KBM-7 (cell line): ENCODE data around the gene ZNF518A.
"Not testable (repeated sequence)": the region's sequence is repeated elsewhere in the genome, so short reads cannot be mapped to it uniquely, and the experiment has no call there.

Experiments used
- DNase-seq: peaks from one replicate; pipeline ENCODE4 v3.0.0-alpha.2; 2015
- in situ Hi-C: fragments of 300-500 bp; cut with MboI; formaldehyde crosslinking; loops from 2 replicates; pipeline ENCODE4 v1.14.3; 2020; ENCODE audit warnings: low sequenced_read_pairs, low pct_unique_long_range_greater_than_20kb, mixed read lengths

The ZNF518A gene

GRCh38 chr10:96130326-96130995 lies 364 bp downstream of the ZNF518A start:
- DNase-seq = no peak
- in situ Hi-C loops = no loop called here

- DNase-seq = no peak
- in situ Hi-C loops = no loop called here
These were observed 1.5 kb downstream of the ZNF518A start for GRCh38 chr10:96131621-96132020.

- in situ Hi-C loops = no loop called here
- DNase-seq = no peak
These were observed 3.0 kb downstream of the ZNF518A start for GRCh38 chr10:96133135-96133534.

GRCh38 chr10:96136810-96137209 lies 6.7 kb downstream of the ZNF518A start:
- DNase-seq = no peak
- in situ Hi-C loops = no loop called here

GRCh38 chr10:96137567-96137966 lies 7.5 kb downstream of the ZNF518A start:
- in situ Hi-C loops = no loop called here
- DNase-seq = no peak

- in situ Hi-C loops = no loop called here
- DNase-seq = no peak
These were observed 8.0 kb downstream of the ZNF518A start for GRCh38 chr10:96138102-96138501.

- in situ Hi-C loops = no loop called here
- DNase-seq = no peak
These were observed 22.3 kb downstream of the ZNF518A start for GRCh38 chr10:96152437-96152836.

- in situ Hi-C loops = no loop called here
- DNase-seq = no peak
These were observed 23.0 kb downstream of the ZNF518A start for GRCh38 chr10:96153070-96153469.

- no peak for DNase-seq
- in situ Hi-C loops = no loop called here
These were observed 35.6 kb downstream of the ZNF518A start for GRCh38 chr10:96165726-96166125.

- in situ Hi-C loops = no loop called here
- no peak for DNase-seq
These were observed 38.4 kb downstream of the ZNF518A start for GRCh38 chr10:96168546-96168945.

GRCh38 chr10:96170230-96170629 lies 40.1 kb downstream of the ZNF518A start:
- DNase-seq = no peak
- in situ Hi-C loops = no loop called here

GRCh38 chr10:96172666-96173065 lies 42.6 kb downstream of the ZNF518A start:
- in situ Hi-C loops = no loop called here
- no peak for DNase-seq

GRCh38 chr10:96176985-96177384 lies 46.9 kb downstream of the ZNF518A start:
- in situ Hi-C loops = no loop called here
- DNase-seq = no peak

- no peak for DNase-seq
- in situ Hi-C loops = no loop called here
These were observed 58.3 kb downstream of the ZNF518A start for GRCh38 chr10:96188421-96188820.

GRCh38 chr10:96188916-96189315 lies 58.8 kb downstream of the ZNF518A start:
- no peak for DNase-seq
- in situ Hi-C loops = no loop called here

GRCh38 chr10:96189505-96189904 lies 59.4 kb downstream of the ZNF518A start:
- DNase-seq, in situ Hi-C loops: not testable (repeated sequence)

GRCh38 chr10:96201525-96201924 lies 71.4 kb downstream of the ZNF518A start:
- in situ Hi-C loops = no loop called here
- DNase-seq = no peak

GRCh38 chr10:96205580-96205979 lies 75.5 kb downstream of the ZNF518A start:
- DNase-seq = no peak
- in situ Hi-C loops = no loop called here

GRCh38 chr10:96208271-96208670 lies 78.2 kb downstream of the ZNF518A start:
- in situ Hi-C loops = no loop called here
- DNase-seq = no peak

- DNase-seq = no peak
- in situ Hi-C loops = no loop called here
These were observed 78.8 kb downstream of the ZNF518A start for GRCh38 chr10:96208946-96209345.

GRCh38 chr10:96211764-96212163 lies 81.7 kb downstream of the ZNF518A start:
- in situ Hi-C loops = no loop called here
- DNase-seq = no peak
